WERI-Rb-1 (cell line): Measurements from ENCODE around the gene TNFAIP8L1.

ENCODE experiments used
- DNase-seq: peaks from one replicate; pipeline ENCODE4 v3.0.0-alpha.2; 2020
- H3K27ac ChIP-seq: fragments of 250-450 bp; sonication (Bioruptor Pico); 2 replicates; pipeline ENCODE4 v1.5.1; 2020; ENCODE audit warnings: mild to moderate bottlenecking, moderate library complexity
- H3K27me3 ChIP-seq: fragments of 250-450 bp; sonication (Bioruptor Pico); 2 replicates; pipeline ENCODE4 v1.5.1; 2021; ENCODE audit warnings: mild to moderate bottlenecking, low read depth, moderate library complexity; ENCODE audit not compliant: insufficient read depth, severe bottlenecking
- H3K36me3 ChIP-seq: fragments of 250-450 bp; sonication (Bioruptor Pico); 2 replicates; pipeline ENCODE4 v1.5.1; 2020; ENCODE audit warnings: mild to moderate bottlenecking, moderate library complexity
- H3K4me3 ChIP-seq: 2 replicates; pipeline ENCODE4 v1.5.1; 2011; ENCODE audit warnings: low read depth, mild to moderate bottlenecking, control low read depth, low read length
- H3K9me3 ChIP-seq: fragments of 250-450 bp; sonication (Bioruptor Pico); 2 replicates; pipeline ENCODE4 v1.5.1; 2021; ENCODE audit warnings: mild to moderate bottlenecking, moderate library complexity; ENCODE audit not compliant: severe bottlenecking
- TF ChIP-seq, protein P1 (sequence below): IDR thresholded peaks from 2 replicates; pipeline ENCODE4 v1.5.1; 2011; ENCODE audit warnings: low read depth, mild to moderate bottlenecking, control low read depth, inconsistent platforms, low read length

Gene TNFAIP8L1

GRCh38 chr19:4693078-4693350, 53.7 kb downstream of the TNFAIP8L1 start:
- TF ChIP-seq, protein P1, sequence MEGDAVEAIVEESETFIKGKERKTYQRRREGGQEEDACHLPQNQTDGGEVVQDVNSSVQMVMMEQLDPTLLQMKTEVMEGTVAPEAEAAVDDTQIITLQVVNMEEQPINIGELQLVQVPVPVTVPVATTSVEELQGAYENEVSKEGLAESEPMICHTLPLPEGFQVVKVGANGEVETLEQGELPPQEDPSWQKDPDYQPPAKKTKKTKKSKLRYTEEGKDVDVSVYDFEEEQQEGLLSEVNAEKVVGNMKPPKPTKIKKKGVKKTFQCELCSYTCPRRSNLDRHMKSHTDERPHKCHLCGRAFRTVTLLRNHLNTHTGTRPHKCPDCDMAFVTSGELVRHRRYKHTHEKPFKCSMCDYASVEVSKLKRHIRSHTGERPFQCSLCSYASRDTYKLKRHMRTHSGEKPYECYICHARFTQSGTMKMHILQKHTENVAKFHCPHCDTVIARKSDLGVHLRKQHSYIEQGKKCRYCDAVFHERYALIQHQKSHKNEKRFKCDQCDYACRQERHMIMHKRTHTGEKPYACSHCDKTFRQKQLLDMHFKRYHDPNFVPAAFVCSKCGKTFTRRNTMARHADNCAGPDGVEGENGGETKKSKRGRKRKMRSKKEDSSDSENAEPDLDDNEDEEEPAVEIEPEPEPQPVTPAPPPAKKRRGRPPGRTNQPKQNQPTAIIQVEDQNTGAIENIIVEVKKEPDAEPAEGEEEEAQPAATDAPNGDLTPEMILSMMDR: no peak
- Histone ChIP-seq H3K4me3 (no peak overlapping the region), H3K9me3 (no peaks in the 10 kb centered on the region), H3K27me3 (no peaks in the 10 kb centered on the region), H3K27ac (peak overlapping the region; percentile 63), H3K36me3 (peaks cover 80% of the 10 kb centered on the region)
- DNase-seq: no peak

GRCh38 chr19:4693471-4694121, 54.3 kb downstream of the TNFAIP8L1 start:
- no peaks in the 10 kb centered on the region for H3K27me3 ChIP-seq
- peaks cover 80% of the 10 kb centered on the region for H3K36me3 ChIP-seq
- H3K27ac ChIP-seq: peak overlapping the region; percentile 63
- TF ChIP-seq, protein P1: no peak
- DNase-seq: no peak
- no peaks in the 10 kb centered on the region for H3K9me3 ChIP-seq
- no peak overlapping the region for H3K4me3 ChIP-seq

GRCh38 chr19:4694211-4694987, 55.1 kb downstream of the TNFAIP8L1 start:
- TF ChIP-seq, protein P1: no peak
- Histone ChIP-seq H3K36me3 (peaks cover 80% of the 10 kb centered on the region), H3K9me3 (no peaks in the 10 kb centered on the region), H3K27ac (no peak overlapping the region), H3K27me3 (no peaks in the 10 kb centered on the region), H3K4me3 (no peak overlapping the region)
- no peak for DNase-seq

- H3K36me3 ChIP-seq: peaks cover 80% of the 10 kb centered on the region
- no peak for DNase-seq
- no peaks in the 10 kb centered on the region for H3K27me3 ChIP-seq
- no peak overlapping the region for H3K27ac ChIP-seq
- no peaks in the 10 kb centered on the region for H3K9me3 ChIP-seq
- TF ChIP-seq, protein P1: no peak
- no peak overlapping the region for H3K4me3 ChIP-seq
Measured at GRCh38 chr19:4695224-4695731, 56.0 kb downstream of the TNFAIP8L1 start.

DNA sequence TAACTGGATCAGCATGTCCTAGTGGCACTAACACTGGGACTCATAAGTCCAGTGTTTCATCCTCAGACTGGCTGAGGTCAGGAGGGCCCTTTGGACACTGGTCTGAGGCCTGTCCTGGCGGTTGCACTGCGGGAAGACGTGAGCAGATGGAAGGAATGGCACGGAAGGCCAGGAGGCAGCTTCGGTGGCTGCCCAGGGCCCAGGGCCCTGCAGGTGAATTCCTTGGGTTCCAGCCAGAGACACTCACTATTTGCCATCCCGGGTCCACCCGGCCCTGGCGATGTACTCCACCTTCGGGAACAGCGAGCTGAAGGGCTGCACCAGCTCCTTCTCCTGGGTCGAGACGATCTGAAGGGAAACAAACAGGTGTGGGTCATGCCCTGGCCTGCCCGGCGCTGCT, 58.0 kb downstream of the TNFAIP8L1 start:
- no peaks in the 10 kb centered on the region for H3K9me3 ChIP-seq
- H3K27ac ChIP-seq: no peak overlapping the region
- no peak for DNase-seq
- TF ChIP-seq, protein P1: no peak
- H3K4me3 ChIP-seq: no peak overlapping the region
- H3K27me3 ChIP-seq: no peaks in the 10 kb centered on the region
- peaks cover 84% of the 10 kb centered on the region for H3K36me3 ChIP-seq
